ENCODE measurements around the gene DYDC1. TPM values are rescaled to one million over a fixed set of nuclear protein-coding genes. Genes with fewer than 3 reads are reported as not detected.

Gene DYDC1
- total and polyA plus RNA-seq, 4 donors: 0.23 TPM; not detected in 3

DNA sequence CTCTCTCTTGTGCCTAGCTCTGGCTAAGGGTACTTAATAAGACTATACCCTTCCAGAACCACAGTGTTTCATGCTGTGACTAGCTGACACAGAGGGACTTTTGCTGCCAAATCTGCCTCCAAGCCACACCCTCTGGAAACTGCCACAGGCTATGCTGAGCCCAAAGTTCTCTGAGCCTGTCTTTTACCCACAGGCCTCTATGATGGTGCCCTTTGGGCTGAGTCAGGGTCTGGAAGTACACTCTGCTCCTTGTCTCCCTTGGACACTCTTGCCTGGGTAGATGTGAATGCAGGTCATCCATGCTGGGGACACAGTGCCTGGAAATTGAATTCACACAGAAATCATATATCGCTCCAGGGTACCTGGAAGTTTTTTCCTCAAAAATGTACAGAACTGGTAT, 22.6 kb downstream of the DYDC1 start (continued):
- TF ChIP-seq, protein P1, sequence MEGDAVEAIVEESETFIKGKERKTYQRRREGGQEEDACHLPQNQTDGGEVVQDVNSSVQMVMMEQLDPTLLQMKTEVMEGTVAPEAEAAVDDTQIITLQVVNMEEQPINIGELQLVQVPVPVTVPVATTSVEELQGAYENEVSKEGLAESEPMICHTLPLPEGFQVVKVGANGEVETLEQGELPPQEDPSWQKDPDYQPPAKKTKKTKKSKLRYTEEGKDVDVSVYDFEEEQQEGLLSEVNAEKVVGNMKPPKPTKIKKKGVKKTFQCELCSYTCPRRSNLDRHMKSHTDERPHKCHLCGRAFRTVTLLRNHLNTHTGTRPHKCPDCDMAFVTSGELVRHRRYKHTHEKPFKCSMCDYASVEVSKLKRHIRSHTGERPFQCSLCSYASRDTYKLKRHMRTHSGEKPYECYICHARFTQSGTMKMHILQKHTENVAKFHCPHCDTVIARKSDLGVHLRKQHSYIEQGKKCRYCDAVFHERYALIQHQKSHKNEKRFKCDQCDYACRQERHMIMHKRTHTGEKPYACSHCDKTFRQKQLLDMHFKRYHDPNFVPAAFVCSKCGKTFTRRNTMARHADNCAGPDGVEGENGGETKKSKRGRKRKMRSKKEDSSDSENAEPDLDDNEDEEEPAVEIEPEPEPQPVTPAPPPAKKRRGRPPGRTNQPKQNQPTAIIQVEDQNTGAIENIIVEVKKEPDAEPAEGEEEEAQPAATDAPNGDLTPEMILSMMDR (IDR thresholded peaks at IDR 0.05; ENCODE audit: low read depth, low read length, missing input control): no peak
- TF ChIP-seq FOXA2 (IDR thresholded peaks at IDR 0.05) (no peak), ZBTB33 (IDR thresholded peaks at IDR 0.05) (peak; percentile 26)

- peaks cover 2 to 42% (median 33%) of the 10 kb centered on the region in 4 donors for H3K4me1 ChIP-seq (ENCODE audit: control insufficient read depth in 4 of 4, insufficient read depth in 4 of 4, low read length in 3 of 4)
Observed at GRCh38 chr10:80324891-80325364, 31.6 kb downstream of the DYDC1 start.

More at GRCh38 chr10:80324891-80325364, 31.6 kb downstream of the DYDC1 start:
- Histone ChIP-seq H3K36me3 (ENCODE audit: control insufficient read depth in 4 of 4, insufficient read depth in 3 of 4, low read depth in 1 of 4, low read length in 3 of 4) (no peaks in the 10 kb centered on the region), H3K9me3 (ENCODE audit: control insufficient read depth in 4 of 4, low read length in 3 of 4) (no peaks in the 10 kb centered on the region), H3K9ac (ENCODE audit: low read depth in 1 of 2, low read length in 2 of 2) (peak overlapping the region; percentile 3 to 72), H3K4me3 (ENCODE audit: low read depth in 1 of 3, low read length in 3 of 3) (peak overlapping the region in 2 of 3 donors; percentile 1 to 6), H3K27me3 (ENCODE audit: control insufficient read depth in 4 of 4, insufficient read depth in 4 of 4, low read length in 3 of 4) (no peaks in the 10 kb centered on the region), H3K27ac (ENCODE audit: low read depth in 1 of 2, low read length in 2 of 2) (peak overlapping the region; percentile 71 to 77)
- DNase-seq (ENCODE audit: low spot score): no peak
- TF ChIP-seq TAF1 (conservative IDR thresholded peaks at IDR 0.05) (peak; percentile 48), JUND (IDR thresholded peaks at IDR 0.05) (peak in 1 of 2 donors; percentile 11), NR2F2 (IDR thresholded peaks at IDR 0.05) (no peak), SP1 (IDR thresholded peaks at IDR 0.05) (peak; percentile 51), RAD21 (IDR thresholded peaks at IDR 0.05) (peak in 1 of 2 donors; percentile 38), FOXA2 (IDR thresholded peaks at IDR 0.05) (no peak), GABPA (IDR thresholded peaks at IDR 0.05 in 1 of 2, conservative IDR thresholded peaks at IDR 0.05 in 1 of 2) (no peak), EGR1 (IDR thresholded peaks at IDR 0.05; ENCODE audit: low read depth in 2 of 2) (no peak), YY1 (IDR thresholded peaks at IDR 0.05) (peak; percentile 63), FOXA1 (IDR thresholded peaks at IDR 0.05) (no peak), ZBTB33 (IDR thresholded peaks at IDR 0.05) (no peak), REST (IDR thresholded peaks at IDR 0.05) (peak; percentile 42), RXRA (IDR thresholded peaks at IDR 0.05) (peak; percentile 30 to 51), HNF4A (conservative IDR thresholded peaks at IDR 0.05) (peak in 1 of 2 donors; percentile 71), HNF4G (IDR thresholded peaks at IDR 0.05) (peak; percentile 57)
- TF ChIP-seq, protein P2, sequence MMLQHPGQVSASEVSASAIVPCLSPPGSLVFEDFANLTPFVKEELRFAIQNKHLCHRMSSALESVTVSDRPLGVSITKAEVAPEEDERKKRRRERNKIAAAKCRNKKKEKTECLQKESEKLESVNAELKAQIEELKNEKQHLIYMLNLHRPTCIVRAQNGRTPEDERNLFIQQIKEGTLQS (IDR thresholded peaks at IDR 0.05): no peak
- TF ChIP-seq, protein P1 (IDR thresholded peaks at IDR 0.05; ENCODE audit: low read depth, low read length, missing input control): no peak
- TF ChIP-seq, protein P3, sequence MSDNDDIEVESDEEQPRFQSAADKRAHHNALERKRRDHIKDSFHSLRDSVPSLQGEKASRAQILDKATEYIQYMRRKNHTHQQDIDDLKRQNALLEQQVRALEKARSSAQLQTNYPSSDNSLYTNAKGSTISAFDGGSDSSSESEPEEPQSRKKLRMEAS (IDR thresholded peaks at IDR 0.05): no peak
- 38% methylated on average over 6 of the region's 6 CpGs for WGBS
